ENCODE results near the gene NEDD4L.
"Not testable (repeated sequence)": the region's sequence is repeated elsewhere in the genome, so short reads cannot be mapped to it uniquely, and the experiment has no call there.

Gene NEDD4L

DNA sequence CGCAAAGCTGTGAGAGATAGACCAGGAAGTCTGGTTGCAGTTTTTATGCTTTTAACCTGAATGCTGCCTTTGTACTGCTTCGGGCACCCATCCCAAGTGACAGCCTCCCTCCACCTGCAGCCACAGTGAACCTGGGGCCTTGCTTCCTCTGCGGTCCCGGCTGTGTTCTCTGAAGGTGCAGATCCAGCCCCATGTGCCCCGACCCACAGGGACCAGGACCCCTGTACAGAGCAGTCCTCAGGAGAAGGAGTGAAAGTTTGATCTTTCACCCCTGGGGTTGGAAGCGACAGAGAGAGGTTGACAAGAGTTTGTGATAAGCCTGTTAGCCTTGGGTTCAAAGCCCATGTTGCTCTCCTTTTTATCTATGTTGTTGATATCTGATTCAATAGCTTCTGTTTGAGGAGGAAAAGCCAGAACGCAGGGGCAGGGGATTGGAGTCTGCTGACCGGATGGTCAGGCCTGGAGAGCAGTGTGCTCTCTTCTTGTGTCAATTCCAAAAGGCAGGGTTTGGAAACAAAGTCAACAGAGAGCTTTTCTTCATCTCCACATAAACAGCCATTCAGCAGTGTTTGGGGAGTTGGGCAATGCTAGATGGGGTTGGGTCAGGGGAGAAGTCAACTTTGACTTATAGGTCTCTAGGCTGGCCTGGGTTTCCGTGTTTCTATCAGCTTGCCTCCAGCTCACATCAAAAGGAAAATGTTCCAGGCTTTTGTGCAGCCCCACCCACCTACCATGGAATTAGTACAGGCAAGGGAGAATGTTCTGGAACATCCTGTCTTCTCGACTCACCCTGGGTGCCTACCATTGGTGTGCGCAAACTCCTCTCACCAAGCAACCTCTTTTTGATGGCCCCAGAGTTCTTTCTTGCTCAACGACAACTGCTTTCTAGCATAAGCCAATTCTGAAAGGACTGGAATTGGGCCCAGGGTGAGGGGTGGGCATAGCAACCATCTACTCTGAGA, 369.9 kb downstream of the NEDD4L start:
- no peak for TF ChIP-seq ZNF274 (IDR thresholded peaks at IDR 0.05; ENCODE audit: low read depth, low read length)
- H3K4me3 ChIP-seq (ENCODE audit: low read length), result no peak overlapping the region

GRCh38 chr18:58416014-58416703, 372.1 kb downstream of the NEDD4L start:
- no peak for TF ChIP-seq ZNF274 (IDR thresholded peaks at IDR 0.05; ENCODE audit: low read depth, low read length)
- H3K4me3 ChIP-seq (ENCODE audit: low read length), result no peak overlapping the region

DNA sequence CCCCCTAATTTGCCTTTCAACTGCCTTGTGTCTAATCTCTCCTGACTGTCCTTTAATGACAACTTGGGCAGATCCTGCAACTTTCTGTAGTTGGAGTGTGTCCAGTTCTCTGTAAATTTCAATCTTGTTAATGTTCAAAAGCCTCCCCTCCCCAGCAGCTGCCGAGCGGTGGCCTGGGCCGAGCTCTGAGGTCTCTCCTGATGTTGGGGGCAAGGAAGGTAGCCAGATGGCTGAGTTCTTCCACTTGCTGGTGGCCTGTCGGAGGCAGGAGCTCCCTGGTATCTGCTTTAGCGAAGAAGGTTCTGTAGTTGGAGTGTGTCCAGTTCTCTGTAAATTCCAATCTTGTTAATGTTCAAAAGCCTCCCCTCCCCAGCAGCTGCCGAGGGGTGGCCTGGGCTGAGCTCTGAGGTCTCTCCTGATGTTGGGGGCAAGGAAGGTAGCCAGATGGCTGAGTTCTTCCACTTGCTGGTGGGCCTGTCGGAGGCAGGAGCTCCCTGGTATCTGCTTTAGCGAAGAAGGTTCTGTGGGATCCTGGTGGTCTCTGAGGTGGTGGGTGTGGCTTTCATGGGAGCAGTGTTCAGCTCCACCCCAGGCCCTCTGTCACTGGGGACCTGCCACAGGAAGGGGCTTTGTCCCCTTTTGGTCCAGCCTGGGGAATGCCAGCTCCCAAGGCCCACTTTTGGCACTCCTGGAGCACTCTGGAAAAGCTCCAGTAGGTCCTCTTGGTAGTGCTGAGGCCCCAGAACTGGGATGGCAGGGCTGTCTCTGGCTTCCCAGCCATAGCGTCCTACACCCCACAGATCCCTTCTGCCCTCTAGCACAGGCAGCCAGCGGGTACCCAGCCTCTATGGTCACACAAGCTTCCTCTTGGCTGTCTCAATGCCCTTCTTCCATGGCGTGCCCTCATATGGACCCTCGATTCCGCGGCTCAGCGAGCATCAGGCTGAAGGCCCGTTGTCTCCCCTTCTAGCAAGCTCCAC, 373.0 kb downstream of the NEDD4L start:
- no peak overlapping the region for H3K4me3 ChIP-seq (ENCODE audit: low read length)
- TF ChIP-seq ZNF274 (IDR thresholded peaks at IDR 0.05; ENCODE audit: low read depth, low read length), result no peak

DNA sequence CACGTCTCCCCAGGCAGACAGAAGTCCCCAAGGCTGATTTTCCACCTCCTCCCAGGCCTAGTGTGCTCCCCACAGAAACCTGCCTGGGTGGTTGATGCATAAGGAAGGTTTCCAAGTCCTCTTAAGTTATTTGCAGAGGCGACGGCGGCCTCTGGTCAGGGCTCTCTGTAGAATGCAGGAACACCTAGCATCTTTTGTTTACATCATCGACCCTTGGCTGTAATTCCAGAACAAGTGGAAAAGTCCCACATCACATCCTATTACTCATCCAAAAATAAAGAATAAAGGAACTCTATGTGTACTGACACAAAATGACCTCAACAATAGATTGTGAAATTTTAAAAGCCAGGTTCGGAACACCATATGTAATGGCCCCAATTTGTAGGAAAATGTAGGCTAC, 373.7 kb downstream of the NEDD4L start:
- no peak overlapping the region for H3K4me3 ChIP-seq (ENCODE audit: low read length)
- TF ChIP-seq ZNF274 (IDR thresholded peaks at IDR 0.05; ENCODE audit: low read depth, low read length), result no peak

DNA sequence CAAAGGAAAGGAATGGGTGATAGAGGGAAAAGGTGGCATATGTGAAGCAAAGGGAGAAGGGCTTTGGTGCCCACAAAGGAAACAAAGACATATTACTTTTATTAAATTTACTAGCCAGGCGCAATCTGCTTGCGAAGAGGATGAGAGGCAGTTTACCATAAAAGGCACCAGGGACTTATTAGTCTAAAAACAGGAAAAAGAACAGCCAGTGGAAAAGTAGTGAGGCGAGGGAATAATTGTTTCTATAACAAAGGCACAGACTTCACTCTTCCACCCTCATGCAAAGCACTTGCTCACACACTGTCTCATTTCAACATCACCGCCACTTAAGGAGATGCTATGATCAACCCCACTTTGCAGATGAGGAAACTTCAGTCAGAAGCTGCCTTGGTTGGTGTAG, 374.3 kb downstream of the NEDD4L start:
- TF ChIP-seq ZNF274 (IDR thresholded peaks at IDR 0.05; ENCODE audit: low read depth, low read length), result no peak
- H3K4me3 ChIP-seq (ENCODE audit: low read length), result no peak overlapping the region

DNA sequence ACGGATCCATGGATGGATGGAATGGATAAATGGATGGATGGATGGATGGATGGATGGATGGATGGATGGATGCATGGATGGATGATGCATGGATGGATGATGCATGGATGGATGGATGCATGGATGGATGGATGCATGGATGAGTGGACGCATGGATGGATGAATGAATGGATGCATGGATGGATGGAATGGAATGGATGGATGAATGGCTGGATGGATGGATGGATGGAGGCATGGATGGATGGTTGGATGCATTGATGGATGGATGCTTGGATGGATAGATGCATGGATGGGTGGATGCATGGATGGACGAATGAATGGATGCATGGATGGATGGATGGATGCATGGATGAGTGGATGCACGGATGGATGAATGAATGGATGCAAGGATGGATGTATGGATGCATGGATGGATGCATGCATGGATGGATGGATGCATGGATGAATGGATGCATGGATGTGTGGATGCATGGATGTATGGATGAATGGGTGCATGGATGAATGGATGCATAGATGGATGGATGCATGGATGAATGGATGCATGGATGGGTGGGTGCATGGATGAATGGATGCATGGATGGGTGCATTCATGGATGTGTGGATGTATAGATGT, 375.7 kb downstream of the NEDD4L start:
- TF ChIP-seq ZNF274 (IDR thresholded peaks at IDR 0.05; ENCODE audit: low read depth, low read length), result no peak
- no peak overlapping the region for H3K4me3 ChIP-seq (ENCODE audit: low read length)

- no peak overlapping the region for H3K4me3 ChIP-seq (ENCODE audit: low read length)
- no peak for TF ChIP-seq ZNF274 (IDR thresholded peaks at IDR 0.05; ENCODE audit: low read depth, low read length)
These were observed 382.6 kb downstream of the NEDD4L start for GRCh38 chr18:58426611-58427010.

DNA sequence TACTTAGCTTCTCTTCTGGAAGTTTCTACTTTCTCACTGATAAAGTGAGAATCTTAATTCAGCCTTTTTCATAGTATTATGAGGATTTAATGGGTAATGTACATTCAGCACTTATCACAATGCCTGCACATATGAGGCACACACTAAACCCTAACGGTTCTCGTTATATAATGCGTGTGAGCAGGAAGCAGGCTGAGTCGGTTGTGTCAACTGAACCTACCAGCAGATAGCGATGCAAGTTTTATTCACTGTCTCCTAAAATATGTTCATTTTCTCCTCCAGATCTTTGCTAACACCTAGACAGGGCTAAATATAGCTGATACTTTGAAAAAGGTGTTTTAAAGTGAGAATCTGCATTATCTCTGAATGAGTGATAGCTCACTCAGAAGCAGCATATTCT, 383.3 kb downstream of the NEDD4L start:
- no peak for TF ChIP-seq ZNF274 (IDR thresholded peaks at IDR 0.05; ENCODE audit: low read depth, low read length)
- H3K4me3 ChIP-seq (ENCODE audit: low read length), result no peak overlapping the region

DNA sequence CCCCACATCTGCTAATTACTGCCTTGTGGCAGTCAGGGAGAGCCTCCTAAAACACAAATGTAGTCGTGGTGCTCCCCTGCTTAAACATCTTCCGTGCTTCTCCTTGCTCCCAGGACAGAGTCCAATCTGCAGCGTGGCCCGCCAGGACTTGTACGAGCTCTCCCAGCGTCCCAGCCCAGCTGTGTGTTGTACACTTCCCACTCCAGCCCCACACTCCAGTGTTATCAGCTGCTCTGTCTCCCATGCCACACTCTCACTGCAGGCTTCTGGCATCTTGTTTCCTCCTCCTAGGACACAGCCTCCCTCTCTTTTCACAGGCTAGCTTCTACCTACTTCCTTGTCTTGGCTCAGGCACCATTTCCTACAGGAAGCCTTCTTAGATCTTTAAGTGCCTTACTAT, 385.4 kb downstream of the NEDD4L start:
- TF ChIP-seq ZNF274 (IDR thresholded peaks at IDR 0.05; ENCODE audit: low read depth, low read length), result no peak
- H3K4me3 ChIP-seq (ENCODE audit: low read length), result no peak overlapping the region

GRCh38 chr18:58431215-58431614, 387.2 kb downstream of the NEDD4L start:
- TF ChIP-seq ZNF274 (IDR thresholded peaks at IDR 0.05; ENCODE audit: low read depth, low read length), result no peak
- H3K4me3 ChIP-seq (ENCODE audit: low read length), result no peak overlapping the region

- H3K4me3 ChIP-seq (ENCODE audit: low read length), result no peak overlapping the region
- no peak for TF ChIP-seq ZNF274 (IDR thresholded peaks at IDR 0.05; ENCODE audit: low read depth, low read length)
These were observed 388.2 kb downstream of the NEDD4L start for GRCh38 chr18:58432050-58432727.

- not testable (repeated sequence) for H3K4me3 ChIP-seq (ENCODE audit: low read length)
These were observed 391.4 kb downstream of the NEDD4L start for GRCh38 chr18:58435221-58436005.

Data from GM08714 (cell line).